Ishikawa (cell line): Measurements from ENCODE around the gene JARID2.

Experiments used
- CEBPB ChIP-seq: IDR thresholded peaks from 2 replicates; pipeline ENCODE4 v1.6.1; 2012
- CREB1 ChIP-seq: IDR thresholded peaks from 2 replicates; pipeline ENCODE4 v1.6.1; 2012; ENCODE audit warnings: low read depth
- EGR1 ChIP-seq: IDR thresholded peaks from 2 replicates; pipeline ENCODE4 v1.6.1; 2012
- EP300 ChIP-seq: IDR thresholded peaks from 2 replicates; pipeline ENCODE4 v1.6.1; 2012; ENCODE audit warnings: borderline replicate concordance
- NFIC ChIP-seq: IDR thresholded peaks from 2 replicates; pipeline ENCODE4 v1.6.1; 2012
- RAD21 ChIP-seq: IDR thresholded peaks from 2 replicates; pipeline ENCODE4 v1.6.1; 2012; ENCODE audit warnings: low read depth
- TEAD4 ChIP-seq: IDR thresholded peaks from 2 replicates; pipeline ENCODE4 v1.6.1; 2012
- YY1 ChIP-seq: IDR thresholded peaks from 2 replicates; pipeline ENCODE4 v1.6.1; 2012; ENCODE audit warnings: low read depth
- TF ChIP-seq, protein P1 (sequence below): IDR thresholded peaks from 2 replicates; pipeline ENCODE4 v1.6.1; 2012

DNA sequence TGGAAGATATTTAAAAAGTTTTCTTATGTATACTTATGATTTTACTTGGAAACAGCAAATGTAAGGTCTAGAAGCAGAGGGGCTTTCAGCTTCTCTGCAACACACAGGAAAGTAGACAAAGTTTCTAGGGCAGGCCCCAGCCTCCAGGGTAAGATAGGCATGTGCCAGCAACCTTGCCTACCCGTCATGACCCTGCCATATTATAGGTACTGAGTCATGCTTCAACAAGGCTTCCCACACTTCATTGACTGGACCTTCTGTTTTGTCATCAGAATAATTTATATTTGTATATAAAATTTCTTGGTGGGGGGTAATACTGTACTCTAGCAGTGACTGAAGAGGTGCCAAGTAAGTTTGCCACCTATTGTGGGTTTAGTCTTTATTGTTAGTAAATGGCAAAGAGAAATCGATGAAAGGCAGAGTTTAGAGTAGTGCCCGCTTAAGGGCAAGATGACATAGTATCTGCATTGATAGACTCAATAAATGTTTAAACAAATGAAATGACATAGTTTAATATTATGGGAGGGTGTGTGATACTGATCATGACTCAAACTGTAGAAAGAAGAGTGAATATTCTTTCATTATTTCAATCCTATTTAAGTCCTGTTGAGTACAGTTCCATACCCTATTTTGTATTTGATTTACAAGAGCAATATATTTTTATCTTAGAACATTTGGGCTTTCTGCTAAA lies 95.6 kb downstream of the JARID2 start:
- TF ChIP-seq YY1, result no peak
- TF ChIP-seq, protein P1, sequence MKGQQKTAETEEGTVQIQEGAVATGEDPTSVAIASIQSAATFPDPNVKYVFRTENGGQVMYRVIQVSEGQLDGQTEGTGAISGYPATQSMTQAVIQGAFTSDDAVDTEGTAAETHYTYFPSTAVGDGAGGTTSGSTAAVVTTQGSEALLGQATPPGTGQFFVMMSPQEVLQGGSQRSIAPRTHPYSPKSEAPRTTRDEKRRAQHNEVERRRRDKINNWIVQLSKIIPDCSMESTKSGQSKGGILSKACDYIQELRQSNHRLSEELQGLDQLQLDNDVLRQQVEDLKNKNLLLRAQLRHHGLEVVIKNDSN, result no peak
- TF ChIP-seq EGR1, result no peak
- TF ChIP-seq EP300, result no peak
- TF ChIP-seq CEBPB, result no peak
- no peak for TF ChIP-seq NFIC
- TF ChIP-seq RAD21, result no peak
- no peak for TF ChIP-seq CREB1
- no peak for TF ChIP-seq TEAD4
